ENCODE data around the gene TXNRD2. TPM values are rescaled to one million over a fixed set of nuclear protein-coding genes. Genes with fewer than 3 reads are reported as not detected.
A peak's percentile ranks its signal among the peaks of the same experiment; 100 is the strongest.

The TXNRD2 gene
- total and polyA plus RNA-seq, 7 donors: 13.7 to 35.1 (median 21.1) TPM

DNA sequence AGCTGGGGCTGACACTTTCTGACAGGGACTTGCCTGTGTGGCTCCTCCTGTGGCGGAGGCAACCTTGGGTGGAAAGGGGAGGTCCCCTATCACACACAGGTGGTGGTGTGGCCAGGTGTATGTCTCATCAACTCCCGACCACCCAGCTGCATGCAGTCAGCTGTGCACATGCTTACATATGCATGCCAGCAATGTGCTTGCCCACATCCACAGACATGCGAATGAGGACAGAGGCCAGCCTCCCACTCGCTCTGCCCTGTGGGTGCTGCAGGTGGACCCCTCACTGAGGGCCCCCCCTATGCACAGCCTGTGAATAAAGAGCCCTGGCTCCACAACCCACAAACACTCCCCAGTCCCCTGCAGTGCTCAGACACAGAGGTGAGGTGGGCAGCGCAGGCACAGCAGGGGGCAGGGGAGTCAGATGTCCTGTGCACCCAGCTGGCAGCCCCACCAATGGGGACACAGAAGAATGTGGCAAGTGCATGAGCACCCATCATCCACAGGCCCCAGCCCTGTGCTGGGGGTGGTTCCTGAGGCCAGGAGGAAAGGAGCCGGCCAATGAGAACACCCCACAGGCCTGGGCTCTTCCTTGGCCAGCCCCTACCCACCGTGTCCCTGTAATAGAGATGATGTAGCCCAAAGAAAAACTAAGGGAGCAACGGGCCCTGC is 96.4 kb downstream of the TXNRD2 start:
- H3K36me3 ChIP-seq (ENCODE audit: insufficient read depth in 1 of 2, low read depth in 1 of 2): peaks cover 0 to 14% of the 10 kb centered on the region in 2 donors
- ATAC-seq: no peak
- peaks cover 25% of the 10 kb centered on the region for H3K4me1 ChIP-seq
- WGBS, 3 donors: 73 to 77% (median 76%) methylated on average over 8 of the region's 8 CpGs
- DNase-seq: no peak
- TF ChIP-seq, protein P1, sequence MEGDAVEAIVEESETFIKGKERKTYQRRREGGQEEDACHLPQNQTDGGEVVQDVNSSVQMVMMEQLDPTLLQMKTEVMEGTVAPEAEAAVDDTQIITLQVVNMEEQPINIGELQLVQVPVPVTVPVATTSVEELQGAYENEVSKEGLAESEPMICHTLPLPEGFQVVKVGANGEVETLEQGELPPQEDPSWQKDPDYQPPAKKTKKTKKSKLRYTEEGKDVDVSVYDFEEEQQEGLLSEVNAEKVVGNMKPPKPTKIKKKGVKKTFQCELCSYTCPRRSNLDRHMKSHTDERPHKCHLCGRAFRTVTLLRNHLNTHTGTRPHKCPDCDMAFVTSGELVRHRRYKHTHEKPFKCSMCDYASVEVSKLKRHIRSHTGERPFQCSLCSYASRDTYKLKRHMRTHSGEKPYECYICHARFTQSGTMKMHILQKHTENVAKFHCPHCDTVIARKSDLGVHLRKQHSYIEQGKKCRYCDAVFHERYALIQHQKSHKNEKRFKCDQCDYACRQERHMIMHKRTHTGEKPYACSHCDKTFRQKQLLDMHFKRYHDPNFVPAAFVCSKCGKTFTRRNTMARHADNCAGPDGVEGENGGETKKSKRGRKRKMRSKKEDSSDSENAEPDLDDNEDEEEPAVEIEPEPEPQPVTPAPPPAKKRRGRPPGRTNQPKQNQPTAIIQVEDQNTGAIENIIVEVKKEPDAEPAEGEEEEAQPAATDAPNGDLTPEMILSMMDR (IDR thresholded peaks at IDR 0.05): no peak
- no peak overlapping the region for H3K27ac ChIP-seq
- intact Hi-C loops (cut with DNase I): no loop called here
- H3K9me3 ChIP-seq: no peaks in the 10 kb centered on the region
- no peaks in the 10 kb centered on the region for H3K27me3 ChIP-seq (ENCODE audit: insufficient read depth in 3 of 3, low read length in 2 of 3)
- no peak overlapping the region for H3K4me3 ChIP-seq

DNA sequence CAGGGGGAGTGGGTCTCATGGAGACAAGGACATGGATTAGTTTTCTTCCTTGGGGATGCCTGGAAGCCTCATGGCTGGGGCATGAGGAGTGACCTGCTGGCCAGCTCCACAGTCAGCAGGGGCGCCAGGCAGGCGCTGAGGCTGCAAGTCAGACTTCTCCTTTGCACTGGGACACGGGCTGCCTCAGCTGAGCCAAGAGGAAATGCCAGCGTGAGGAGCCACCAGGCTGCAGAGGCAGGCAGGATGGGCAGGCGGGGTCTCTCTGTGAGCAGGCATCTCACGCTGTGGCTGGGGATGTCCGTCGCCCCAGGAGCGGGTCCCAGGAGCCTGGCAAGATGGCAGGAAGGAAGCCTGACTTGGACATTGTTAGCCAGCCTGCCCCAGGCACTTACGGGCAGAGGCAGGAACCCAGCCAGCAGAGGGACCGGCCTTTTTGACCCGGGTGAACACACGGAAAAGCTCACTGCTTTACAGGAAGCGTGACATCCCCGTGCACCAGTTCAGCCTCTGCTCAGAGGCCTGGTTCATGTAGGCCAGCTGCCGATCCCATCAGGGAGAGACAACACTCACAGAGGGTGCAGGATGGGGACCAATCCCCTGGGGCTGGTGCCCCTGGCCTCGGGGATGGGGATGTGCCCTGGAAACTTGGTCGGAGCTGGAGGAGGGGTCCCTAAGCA is 97.1 kb downstream of the TXNRD2 start:
- peak; percentile 68 to 72 for DNase-seq
- H3K27me3 ChIP-seq (ENCODE audit: insufficient read depth in 3 of 3, low read length in 2 of 3): no peaks in the 10 kb centered on the region
- H3K4me3 ChIP-seq: no peak overlapping the region
- intact Hi-C loops (cut with DNase I): no loop called here
- peaks cover 22% of the 10 kb centered on the region for H3K4me1 ChIP-seq
- no peaks in the 10 kb centered on the region for H3K9me3 ChIP-seq
- peaks cover 0 to 10% of the 10 kb centered on the region in 2 donors for H3K36me3 ChIP-seq (ENCODE audit: insufficient read depth in 1 of 2, low read depth in 1 of 2)
- H3K27ac ChIP-seq: peak overlapping the region; percentile 41
- 25 to 55% (median 30%) methylated on average over 18 of the region's 18 CpGs for WGBS, 3 donors
- ATAC-seq: peak; percentile 60 to 68 (median 62)
- TF ChIP-seq, protein P1 (IDR thresholded peaks at IDR 0.05): no peak

DNA sequence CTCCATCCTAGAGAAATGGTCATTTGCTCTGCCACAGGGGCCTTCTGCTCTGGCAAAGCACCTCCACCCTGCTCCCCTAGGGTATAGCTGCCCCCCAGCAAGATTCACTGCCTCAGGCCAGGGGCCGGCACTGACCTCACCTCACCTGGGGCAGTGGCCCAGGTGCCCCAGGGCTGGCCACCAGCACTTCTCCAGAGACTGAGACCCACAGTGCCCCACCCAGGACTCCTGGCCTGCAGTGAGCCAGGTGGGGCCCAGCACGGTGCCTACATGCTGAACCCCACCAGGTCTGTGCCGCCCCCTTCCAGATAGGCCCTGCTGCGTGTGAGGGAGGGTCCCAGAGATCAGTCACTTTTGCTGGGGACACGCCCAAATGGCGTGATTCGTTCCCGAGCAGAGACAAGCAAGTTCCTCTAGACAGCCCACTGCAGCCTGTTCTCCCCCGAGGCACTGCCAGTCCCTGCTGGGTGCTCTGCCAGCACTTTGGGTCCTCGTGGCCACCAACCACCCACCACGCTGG is 97.7 kb downstream of the TXNRD2 start:
- peak in 1 of 2 donors; percentile 49 for DNase-seq
- 59 to 76% (median 67%) methylated on average over 10 to 11 of the region's 11 CpGs for WGBS, 3 donors
- intact Hi-C loops (cut with DNase I): no loop called here

DNA sequence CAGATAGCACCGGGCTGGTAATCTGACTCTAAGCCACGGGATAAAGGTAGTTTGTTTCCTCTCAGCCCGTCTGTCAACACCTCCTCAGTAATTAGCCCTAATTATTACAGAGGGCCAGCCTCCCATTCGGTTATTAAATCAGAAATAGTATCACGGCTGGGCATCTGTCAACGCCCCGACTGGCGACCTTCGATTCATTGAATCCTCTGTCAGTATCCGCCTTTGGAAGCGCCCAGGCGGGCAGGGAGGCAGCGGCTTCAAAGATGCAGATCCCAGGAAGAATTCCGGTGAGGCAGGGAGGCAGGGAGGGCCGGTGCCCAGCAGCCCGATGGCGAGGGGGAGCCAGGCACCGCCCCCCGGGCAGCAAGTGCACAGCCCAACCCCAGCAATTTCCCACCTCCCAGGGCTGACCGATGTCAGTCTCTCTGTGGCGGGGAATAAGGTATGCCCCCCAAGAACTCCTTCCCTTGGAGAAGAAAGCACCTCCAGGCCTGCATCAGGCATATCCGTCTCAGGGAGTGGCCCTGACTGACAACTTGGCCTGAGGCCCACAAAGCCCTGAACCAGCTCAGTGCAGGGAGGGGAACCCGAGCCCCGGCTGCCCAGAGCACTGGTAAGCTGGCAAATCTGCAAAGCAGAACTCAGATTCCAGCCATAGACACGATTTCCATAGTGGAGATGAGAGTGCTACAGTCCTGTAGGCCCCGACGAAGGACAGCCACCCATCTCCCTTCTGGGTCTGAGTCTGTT is 98.3 kb downstream of the TXNRD2 start:
- Histone ChIP-seq H3K27me3 (ENCODE audit: insufficient read depth in 3 of 3, low read length in 2 of 3) (no peaks in the 10 kb centered on the region), H3K9me3 (no peaks in the 10 kb centered on the region), H3K36me3 (ENCODE audit: insufficient read depth in 1 of 2, low read depth in 1 of 2) (peaks cover 0 to 7% of the 10 kb centered on the region in 2 donors), H3K27ac (no peak overlapping the region), H3K4me3 (no peak overlapping the region), H3K4me1 (peaks cover 10% of the 10 kb centered on the region)
- ATAC-seq (peak in 1 of 4 donors; percentile 17), DNase-seq (peak in 1 of 2 donors; percentile 49)
- intact Hi-C loops (cut with DNase I): no loop called here
- WGBS, 3 donors: 80 to 84% (median 83%) methylated on average over 27 of the region's 27 CpGs
- TF ChIP-seq, protein P1 (IDR thresholded peaks at IDR 0.05): no peak

More for the DNA sequence above, 97.7 kb downstream of the TXNRD2 start:
- Histone ChIP-seq H3K4me1 (peaks cover 16% of the 10 kb centered on the region), H3K27me3 (ENCODE audit: insufficient read depth in 3 of 3, low read length in 2 of 3) (no peaks in the 10 kb centered on the region), H3K36me3 (ENCODE audit: insufficient read depth in 1 of 2, low read depth in 1 of 2) (peaks cover 0 to 7% of the 10 kb centered on the region in 2 donors), H3K4me3 (no peak overlapping the region), H3K9me3 (no peaks in the 10 kb centered on the region), H3K27ac (peak overlapping the region; percentile 41)
- TF ChIP-seq, protein P1 (IDR thresholded peaks at IDR 0.05): no peak
- peak in 1 of 4 donors; percentile 19 for ATAC-seq
